HepG2 (cell line): Measurements from ENCODE around the gene ZNF578. TPM values are rescaled to one million over a fixed set of nuclear protein-coding genes. Genes with fewer than 3 reads are reported as not detected.
"Not testable (repeated sequence)": the region's sequence is repeated elsewhere in the genome, so short reads cannot be mapped to it uniquely, and the experiment has no call there.

Source experiments
- ATAC-seq: fragments of 200-7000 bp; cut with Tn5 transposase; 3 replicates; pipeline ENCODE4 v1.9.1; 2020; ENCODE audit warnings: mild to moderate bottlenecking, moderate library complexity
- BruUV-seq: library from RNA; stranded (reverse); fragments of 400-500 nt; replicated peaks from 2 replicates; lab custom pipeline; 2021; lab: Mats Ljungman, UMichigan
- CTCF ChIA-PET: fragments of 300-600 bp; formaldehyde crosslinking; extraction: SDS; loops from one replicate; lab custom pipeline; 2021; ENCODE audit warnings: low total read pairs, inconsistent platforms, low intra/inter-chr PET ratio; lab: Yijun Ruan, JAX
- POLR2A ChIA-PET: fragments of 350-600 bp; sonication (Branson Sonifier 250); formaldehyde crosslinking; loops from one replicate; lab custom pipeline; 2020; ENCODE audit warnings: antibody characterized with exemption, inconsistent platforms; lab: Yijun Ruan, JAX
- DNase-seq: peaks from one replicate; pipeline ENCODE4 v3.0.0-alpha.2; 2015; ENCODE audit warnings: low spot score
- FAIRE-seq: peaks from 3 replicates; lab custom pipeline; 2011; peaks lifted over from hg19 to GRCh38; lab: Jason Lieb, UNC
- H2AFZ ChIP-seq: one replicate; pipeline ENCODE4 v1.6.1; 2011; ENCODE audit warnings: low read length, inconsistent platforms
- H3K27ac ChIP-seq: fragments of 300-600 bp; 3 replicates; pipeline ENCODE4 v1.8.0; 2011; ENCODE audit warnings: mixed run types, mild to moderate bottlenecking, mixed read lengths, low read length, inconsistent platforms; ENCODE audit not compliant: insufficient read depth; ENCODE audit errors: extremely low read length
- H3K27me3 ChIP-seq, 2 experiments: fragments of 200-600 bp in 1 of 2; 2 replicates in 1 of 2; 3 replicates in 1 of 2; pipeline versions ENCODE4 v1.6.0 to v1.8.0; 2011; ENCODE audit warnings: low read length in 2 of 2, mild to moderate bottlenecking in 2 of 2, moderate library complexity in 2 of 2, inconsistent platforms in 1 of 2; ENCODE audit not compliant: insufficient read depth in 2 of 2, control insufficient read depth in 1 of 2
- H3K36me3 ChIP-seq, 2 experiments: fragments of 200-600 bp in 1 of 2; replicated peaks in 1 of 2; 2 replicates in 1 of 2; 3 replicates in 1 of 2; pipeline versions ENCODE4 v1.5.1 to v1.8.0; 2011; ENCODE audit warnings: low read length in 2 of 2, inconsistent platforms in 1 of 2; ENCODE audit not compliant: insufficient read depth in 2 of 2, control insufficient read depth in 1 of 2
- H3K4me1 ChIP-seq: 2 replicates; pipeline ENCODE4 v1.5.1; 2012; ENCODE audit warnings: low read length, inconsistent platforms; ENCODE audit not compliant: insufficient read depth
- H3K4me2 ChIP-seq: 2 replicates; pipeline ENCODE4 v1.6.0; 2011; ENCODE audit warnings: low read depth, low read length, inconsistent platforms
- H3K4me3 ChIP-seq, 3 experiments: fragments of 200-600 bp in 1 of 3; sonication (generic), shearing (Covaris generic) in 1 of 3; replicated peaks in 1 of 3; 2 replicates each; pipeline ENCODE4 v1.5.1; 2011 to 2016; ENCODE audit warnings: low read length in 3 of 3, inconsistent platforms in 2 of 3, low read depth in 2 of 3, mild to moderate bottlenecking in 2 of 3, control low read depth in 1 of 3, mixed read lengths in 1 of 3; ENCODE audit not compliant: insufficient read depth in 1 of 3
- H3K79me2 ChIP-seq: one replicate; pipeline ENCODE4 v1.6.1; 2011; ENCODE audit warnings: low read length, inconsistent platforms; ENCODE audit not compliant: insufficient read depth
- H3K9ac ChIP-seq: 2 replicates; pipeline ENCODE4 v1.6.0; 2011; ENCODE audit warnings: mild to moderate bottlenecking, low read depth, low read length, inconsistent platforms; ENCODE audit not compliant: insufficient read depth
- H3K9me3 ChIP-seq: 2 replicates; pipeline ENCODE4 v1.5.1; 2012; ENCODE audit warnings: mild to moderate bottlenecking, low read length
- H4K20me1 ChIP-seq: 2 replicates; pipeline ENCODE4 v1.6.0; 2011; ENCODE audit warnings: inconsistent platforms, mild to moderate bottlenecking, low read length, moderate library complexity; ENCODE audit not compliant: insufficient read depth
- HDAC1 ChIP-seq: sonication (generic); formaldehyde crosslinking; IDR thresholded peaks from 2 replicates; pipeline ENCODE4 v1.5.1; 2020; ENCODE audit warnings: mild to moderate bottlenecking, missing genetic modification reagents
- KMT2B ChIP-seq: IDR thresholded peaks from 2 replicates; pipeline ENCODE4 v1.6.1; 2016; ENCODE audit warnings: missing genetic modification reagents, missing compliant biosample characterization
- PLRG1 ChIP-seq: fragments of 450-650 bp; conservative IDR thresholded peaks from 2 replicates; pipeline ENCODE4 v1.6.1; 2016
- RELA ChIP-seq: sonication (generic); formaldehyde crosslinking; IDR thresholded peaks from 2 replicates; pipeline ENCODE4 v1.4.0; 2020; ENCODE audit warnings: missing genetic modification reagents
- TP53 ChIP-seq: sonication (generic); formaldehyde crosslinking; conservative IDR thresholded peaks from 2 replicates; pipeline ENCODE4 v1.4.0; 2020; ENCODE audit warnings: missing genetic modification reagents
- ZNF232 ChIP-seq: sonication (generic); formaldehyde crosslinking; IDR thresholded peaks from 2 replicates; pipeline ENCODE4 v1.4.0; 2020; ENCODE audit warnings: missing genetic modification reagents, borderline replicate concordance
- WGBS: methylation state at CpG from one replicate; pipeline ENCODE4 v1.1.6; 2017; ENCODE audit warnings: low lambda C conversion rate; 5-methylcytosine and 5-hydroxymethylcytosine counted together
- in situ Hi-C: cut with HindIII; loops from 2 replicates; pipeline ENCODE4 v1.10.0; 2017; ENCODE audit warnings: low pct_unique_long_range_greater_than_20kb; ENCODE audit not compliant: extremely low pct_ligation_motif_present
- intact Hi-C: fragments of 100-400 bp; cut with micrococcal nuclease; formaldehyde crosslinking; loops from one replicate; pipeline ENCODE4 v1.10.0; 2022; ENCODE audit not compliant: unreplicated experiment
- polyA plus RNA-seq, 8 experiments: library from polyadenylated mRNA; depleted of rRNA in 3 of 8; stranded (reverse) in 7 of 8; unstranded in 1 of 8; fragments of >200 nt; fragmentation: Illumina TruSeq in 4 of 8; extraction: Trizol in 4 of 8; gene quantifications; 2 replicates each; pipeline versions ENCODE4 v1.2.1 to v1.2.3, GENCODE V29; 2011 to 2016; ENCODE audit warnings: low read depth in 4 of 8, missing spikeins in 1 of 8, mixed read lengths in 1 of 8; ENCODE audit not compliant: insufficient read depth in 1 of 8
- total RNA-seq, 5 experiments: library from RNA; depleted of rRNA; stranded (reverse); fragments of >200 nt; fragmentation: Illumina TruSeq; extraction: Trizol; gene quantifications; 2 replicates each; pipeline ENCODE4 v1.2.3, GENCODE V29; 2016; ENCODE audit warnings: low read depth in 1 of 5
- TF ChIP-seq, protein P1 (sequence below): IDR thresholded peaks from 2 replicates; pipeline ENCODE4 v1.6.1; 2016; ENCODE audit warnings: low read depth, borderline replicate concordance
- TF ChIP-seq, protein P2 (sequence below): sonication (generic); formaldehyde crosslinking; IDR thresholded peaks from 2 replicates; pipeline ENCODE4 v1.4.0; 2020; ENCODE audit warnings: mild to moderate bottlenecking, missing genetic modification reagents
- TF ChIP-seq, protein P3 (sequence below), 2 experiments: sonication (generic) in 1 of 2; formaldehyde crosslinking in 1 of 2; IDR thresholded peaks; 2 replicates each; pipeline versions ENCODE4 v1.6.1 to v1.9.0; 2014 to 2022; ENCODE audit warnings: antibody characterized with exemption in 1 of 2, borderline replicate concordance in 1 of 2, inconsistent platforms in 1 of 2, low read depth in 1 of 2, missing genetic modification reagents in 1 of 2

The ZNF578 gene
- total and polyA plus RNA-seq, 2 of the 13 experiments (the other 11 are each of a cell fraction or from before 2014, with no cell fraction given), result not detected

DNA sequence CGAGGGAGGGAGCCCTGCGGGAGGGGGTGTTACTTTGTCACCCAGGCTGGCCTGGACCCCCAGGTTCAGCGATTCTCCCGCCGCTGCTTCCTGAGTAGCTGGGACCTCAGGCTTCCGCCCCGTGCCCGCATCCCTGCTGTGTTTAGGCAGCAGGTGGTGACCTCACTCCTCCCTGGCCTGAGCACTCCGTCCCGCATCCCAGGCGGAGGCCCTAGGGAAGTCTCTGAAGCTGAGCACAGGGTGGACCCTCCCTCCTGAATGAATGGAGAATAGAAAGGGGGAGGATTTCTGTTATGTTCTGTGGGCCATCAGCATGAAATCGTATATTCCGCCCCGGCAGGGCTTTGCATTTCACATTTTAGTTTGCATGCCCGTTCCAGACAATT, 82.0 kb downstream of the ZNF578 start:
- DNase-seq, H3K79me2 ChIP-seq, H3K27me3 ChIP-seq, H3K4me1 ChIP-seq, H3K9ac ChIP-seq, BruUV-seq, H3K4me2 ChIP-seq, H3K27ac ChIP-seq, ATAC-seq, H4K20me1 ChIP-seq, FAIRE-seq, H3K36me3 ChIP-seq, H3K4me3 ChIP-seq, intact Hi-C loops, CTCF ChIA-PET, in situ Hi-C loops, H2AFZ ChIP-seq, POLR2A ChIA-PET: not testable (repeated sequence)
- 98% methylated on average over 14 of the region's 15 CpGs for WGBS
- peaks cover 11% of the 10 kb centered on the region for H3K9me3 ChIP-seq

DNA sequence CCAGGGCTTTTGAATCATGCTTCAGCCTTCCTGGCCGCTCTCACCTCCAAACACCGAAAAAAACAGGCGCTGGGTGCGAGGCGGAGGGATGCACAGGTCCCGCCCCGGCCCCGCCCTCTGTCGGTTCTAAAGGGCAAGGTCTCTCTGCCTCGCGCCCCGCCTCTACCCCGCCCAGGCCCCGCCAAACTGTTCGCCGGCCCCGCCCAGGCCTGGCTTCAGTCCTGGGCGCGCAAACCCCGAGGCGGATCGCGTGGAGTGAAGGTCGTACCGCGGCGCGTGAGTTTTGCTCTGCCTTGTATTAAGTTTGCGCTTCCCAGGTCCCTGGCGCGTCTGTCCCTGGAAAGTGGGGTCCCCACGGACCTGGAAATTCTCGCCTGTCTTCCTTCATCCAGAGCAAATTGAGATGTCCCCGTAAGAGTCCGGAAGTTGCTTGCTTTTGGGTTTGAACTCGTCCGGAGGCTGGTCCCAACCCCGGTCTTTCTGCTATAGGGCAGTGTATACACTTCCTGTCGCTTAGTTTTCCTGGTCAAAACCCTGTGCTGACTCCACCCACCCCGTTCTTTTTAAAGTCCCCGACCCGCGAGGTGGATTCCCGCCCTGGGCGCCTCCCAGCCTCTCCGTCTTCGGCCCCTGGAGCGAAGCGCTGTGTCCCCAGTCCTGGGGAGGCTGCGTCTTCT, 82.6 kb downstream of the ZNF578 start:
- no peak for ATAC-seq
- ChIA-PET CTCF (no interaction called here), POLR2A (no interaction called here)
- no peak overlapping the region for H3K4me3 ChIP-seq
- 98% methylated on average over 49 of the region's 50 CpGs for WGBS
- intact Hi-C loops, result no loop called here
- H3K9me3 ChIP-seq, result peaks cover 11% of the 10 kb centered on the region
- BruUV-seq, result no TSS peak
- no peak overlapping the region for H2AFZ ChIP-seq
- H3K4me1 ChIP-seq, result no peaks in the 10 kb centered on the region
- H4K20me1 ChIP-seq, result no peaks in the 10 kb centered on the region
- H3K79me2 ChIP-seq, result no peaks in the 10 kb centered on the region
- H3K9ac ChIP-seq, result no peak overlapping the region
- peaks cover 0 to 8% of the 10 kb centered on the region in 2 experiments; a peak in 3 of 5 replicates for H3K36me3 ChIP-seq
- in situ Hi-C loops, result no loop called here
- H3K27ac ChIP-seq, result no peak overlapping the region
- no peaks in the 10 kb centered on the region for H3K27me3 ChIP-seq
- no peak overlapping the region for H3K4me2 ChIP-seq
- FAIRE-seq, result no peak
- DNase-seq, result no peak
- TF ChIP-seq KMT2B (CRISPR knock-in tag), result no peak
- TF ChIP-seq TP53 (CRISPR knock-in tag), result no peak
- no peak for TF ChIP-seq PLRG1
- no peak for TF ChIP-seq ZNF232 (CRISPR knock-in tag)
- TF ChIP-seq, protein P1, sequence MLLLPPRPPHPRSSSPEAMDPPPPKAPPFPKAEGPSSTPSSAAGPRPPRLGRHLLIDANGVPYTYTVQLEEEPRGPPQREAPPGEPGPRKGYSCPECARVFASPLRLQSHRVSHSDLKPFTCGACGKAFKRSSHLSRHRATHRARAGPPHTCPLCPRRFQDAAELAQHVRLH, result no peak
- TF ChIP-seq, protein P2, sequence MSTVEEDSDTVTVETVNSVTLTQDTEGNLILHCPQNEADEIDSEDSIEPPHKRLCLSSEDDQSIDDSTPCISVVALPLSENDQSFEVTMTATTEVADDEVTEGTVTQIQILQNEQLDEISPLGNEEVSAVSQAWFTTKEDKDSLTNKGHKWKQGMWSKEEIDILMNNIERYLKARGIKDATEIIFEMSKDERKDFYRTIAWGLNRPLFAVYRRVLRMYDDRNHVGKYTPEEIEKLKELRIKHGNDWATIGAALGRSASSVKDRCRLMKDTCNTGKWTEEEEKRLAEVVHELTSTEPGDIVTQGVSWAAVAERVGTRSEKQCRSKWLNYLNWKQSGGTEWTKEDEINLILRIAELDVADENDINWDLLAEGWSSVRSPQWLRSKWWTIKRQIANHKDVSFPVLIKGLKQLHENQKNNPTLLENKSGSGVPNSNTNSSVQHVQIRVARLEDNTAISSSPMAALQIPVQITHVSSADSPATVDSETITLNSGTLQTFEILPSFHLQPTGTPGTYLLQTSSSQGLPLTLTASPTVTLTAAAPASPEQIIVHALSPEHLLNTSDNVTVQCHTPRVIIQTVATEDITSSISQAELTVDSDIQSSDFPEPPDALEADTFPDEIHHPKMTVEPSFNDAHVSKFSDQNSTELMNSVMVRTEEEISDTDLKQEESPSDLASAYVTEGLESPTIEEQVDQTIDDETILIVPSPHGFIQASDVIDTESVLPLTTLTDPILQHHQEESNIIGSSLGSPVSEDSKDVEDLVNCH (CRISPR knock-in tag), result no peak
- no peak for TF ChIP-seq RELA
- TF ChIP-seq, protein P3, sequence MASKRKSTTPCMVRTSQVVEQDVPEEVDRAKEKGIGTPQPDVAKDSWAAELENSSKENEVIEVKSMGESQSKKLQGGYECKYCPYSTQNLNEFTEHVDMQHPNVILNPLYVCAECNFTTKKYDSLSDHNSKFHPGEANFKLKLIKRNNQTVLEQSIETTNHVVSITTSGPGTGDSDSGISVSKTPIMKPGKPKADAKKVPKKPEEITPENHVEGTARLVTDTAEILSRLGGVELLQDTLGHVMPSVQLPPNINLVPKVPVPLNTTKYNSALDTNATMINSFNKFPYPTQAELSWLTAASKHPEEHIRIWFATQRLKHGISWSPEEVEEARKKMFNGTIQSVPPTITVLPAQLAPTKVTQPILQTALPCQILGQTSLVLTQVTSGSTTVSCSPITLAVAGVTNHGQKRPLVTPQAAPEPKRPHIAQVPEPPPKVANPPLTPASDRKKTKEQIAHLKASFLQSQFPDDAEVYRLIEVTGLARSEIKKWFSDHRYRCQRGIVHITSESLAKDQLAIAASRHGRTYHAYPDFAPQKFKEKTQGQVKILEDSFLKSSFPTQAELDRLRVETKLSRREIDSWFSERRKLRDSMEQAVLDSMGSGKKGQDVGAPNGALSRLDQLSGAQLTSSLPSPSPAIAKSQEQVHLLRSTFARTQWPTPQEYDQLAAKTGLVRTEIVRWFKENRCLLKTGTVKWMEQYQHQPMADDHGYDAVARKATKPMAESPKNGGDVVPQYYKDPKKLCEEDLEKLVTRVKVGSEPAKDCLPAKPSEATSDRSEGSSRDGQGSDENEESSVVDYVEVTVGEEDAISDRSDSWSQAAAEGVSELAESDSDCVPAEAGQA (IDR thresholded peaks at IDR 0.05; ENCODE audit: low read depth), result no peak
- TF ChIP-seq, protein P3 (CRISPR knock-in tag; IDR thresholded peaks at IDR 0.05; ENCODE audit: borderline replicate concordance), result no peak
- TF ChIP-seq HDAC1 (CRISPR knock-in tag), result no peak
